ENCODE data around the gene IRGC.

Gene IRGC, protein sequence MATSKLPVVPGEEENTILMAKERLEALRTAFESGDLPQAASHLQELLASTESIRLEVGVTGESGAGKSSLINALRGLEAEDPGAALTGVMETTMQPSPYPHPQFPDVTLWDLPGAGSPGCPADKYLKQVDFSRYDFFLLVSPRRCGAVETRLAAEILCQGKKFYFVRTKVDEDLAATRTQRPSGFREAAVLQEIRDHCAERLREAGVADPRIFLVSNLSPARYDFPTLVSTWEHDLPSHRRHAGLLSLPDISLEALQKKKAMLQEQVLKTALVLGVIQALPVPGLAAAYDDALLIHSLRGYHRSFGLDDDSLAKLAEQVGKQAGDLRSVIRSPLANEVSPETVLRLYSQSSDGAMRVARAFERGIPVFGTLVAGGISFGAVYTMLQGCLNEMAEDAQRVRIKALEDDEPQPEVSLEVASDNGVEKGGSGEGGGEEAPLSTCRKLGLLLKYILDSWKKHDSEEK

DNA sequence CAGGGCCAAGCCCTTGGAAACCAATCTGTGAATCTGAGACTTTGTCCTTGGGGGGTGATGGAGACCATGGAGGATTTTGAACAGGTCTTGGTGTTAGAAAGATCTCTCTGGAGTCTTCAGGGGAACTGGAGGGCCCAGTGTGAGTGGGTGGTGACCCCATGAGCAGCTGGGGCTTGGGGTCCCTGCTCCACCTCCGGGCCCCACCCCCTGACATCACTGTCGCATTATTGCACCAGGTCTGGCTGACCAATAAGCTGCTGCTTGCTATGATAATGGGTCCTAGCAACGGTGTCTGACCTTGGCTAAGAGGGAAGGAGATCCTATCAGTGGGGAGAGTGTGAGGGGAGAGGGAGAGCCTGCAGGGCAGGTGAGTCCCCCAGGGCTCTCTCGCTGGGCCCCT is at the start of gene IRGC:
Gene IRGC, plus strand, starts transcription at position 301 of the 400 bp plus-strand sequence. CDS start 2,483 bp downstream, outside the sequence.
- TF ChIP-seq, protein P1, sequence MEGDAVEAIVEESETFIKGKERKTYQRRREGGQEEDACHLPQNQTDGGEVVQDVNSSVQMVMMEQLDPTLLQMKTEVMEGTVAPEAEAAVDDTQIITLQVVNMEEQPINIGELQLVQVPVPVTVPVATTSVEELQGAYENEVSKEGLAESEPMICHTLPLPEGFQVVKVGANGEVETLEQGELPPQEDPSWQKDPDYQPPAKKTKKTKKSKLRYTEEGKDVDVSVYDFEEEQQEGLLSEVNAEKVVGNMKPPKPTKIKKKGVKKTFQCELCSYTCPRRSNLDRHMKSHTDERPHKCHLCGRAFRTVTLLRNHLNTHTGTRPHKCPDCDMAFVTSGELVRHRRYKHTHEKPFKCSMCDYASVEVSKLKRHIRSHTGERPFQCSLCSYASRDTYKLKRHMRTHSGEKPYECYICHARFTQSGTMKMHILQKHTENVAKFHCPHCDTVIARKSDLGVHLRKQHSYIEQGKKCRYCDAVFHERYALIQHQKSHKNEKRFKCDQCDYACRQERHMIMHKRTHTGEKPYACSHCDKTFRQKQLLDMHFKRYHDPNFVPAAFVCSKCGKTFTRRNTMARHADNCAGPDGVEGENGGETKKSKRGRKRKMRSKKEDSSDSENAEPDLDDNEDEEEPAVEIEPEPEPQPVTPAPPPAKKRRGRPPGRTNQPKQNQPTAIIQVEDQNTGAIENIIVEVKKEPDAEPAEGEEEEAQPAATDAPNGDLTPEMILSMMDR (IDR thresholded peaks at IDR 0.05): no peak

DNA sequence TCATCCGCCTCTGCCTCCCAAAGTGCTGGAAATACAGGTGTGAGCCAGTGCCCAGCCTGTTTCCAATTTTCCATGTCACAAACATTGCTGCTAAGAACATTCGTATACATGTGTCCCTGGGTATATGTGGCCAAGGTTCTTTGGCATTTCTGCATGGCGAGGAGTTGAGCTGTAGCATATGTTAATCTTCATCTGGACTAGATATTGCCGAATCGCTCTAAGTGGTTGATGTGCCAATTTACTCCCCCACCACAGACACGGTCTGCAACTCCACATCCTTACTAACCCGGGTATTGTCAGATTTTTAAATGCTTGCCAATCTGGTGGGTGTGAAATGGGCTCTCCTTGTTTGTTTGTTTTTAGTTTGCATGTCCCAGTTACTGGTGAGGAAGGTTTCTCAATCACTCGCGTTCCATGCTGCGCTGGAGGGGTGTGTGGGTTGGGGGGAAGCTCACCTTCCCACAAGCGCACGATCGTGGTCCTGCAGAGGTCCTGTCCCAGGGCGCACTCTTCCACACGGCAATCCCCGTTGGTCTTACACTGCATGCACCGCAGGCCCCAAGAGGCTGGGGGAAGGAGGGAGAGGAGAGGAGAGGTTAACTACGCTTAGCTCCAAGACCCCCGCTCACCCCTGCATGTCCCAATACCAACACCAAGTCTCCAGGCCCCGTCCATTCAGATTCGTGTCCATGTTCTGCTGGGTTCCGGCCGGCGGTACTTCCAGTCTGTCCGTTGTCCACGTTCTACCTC is 48.6 kb upstream of the IRGC start:
- TF ChIP-seq, protein P1 (IDR thresholded peaks at IDR 0.05): no peak

DNA sequence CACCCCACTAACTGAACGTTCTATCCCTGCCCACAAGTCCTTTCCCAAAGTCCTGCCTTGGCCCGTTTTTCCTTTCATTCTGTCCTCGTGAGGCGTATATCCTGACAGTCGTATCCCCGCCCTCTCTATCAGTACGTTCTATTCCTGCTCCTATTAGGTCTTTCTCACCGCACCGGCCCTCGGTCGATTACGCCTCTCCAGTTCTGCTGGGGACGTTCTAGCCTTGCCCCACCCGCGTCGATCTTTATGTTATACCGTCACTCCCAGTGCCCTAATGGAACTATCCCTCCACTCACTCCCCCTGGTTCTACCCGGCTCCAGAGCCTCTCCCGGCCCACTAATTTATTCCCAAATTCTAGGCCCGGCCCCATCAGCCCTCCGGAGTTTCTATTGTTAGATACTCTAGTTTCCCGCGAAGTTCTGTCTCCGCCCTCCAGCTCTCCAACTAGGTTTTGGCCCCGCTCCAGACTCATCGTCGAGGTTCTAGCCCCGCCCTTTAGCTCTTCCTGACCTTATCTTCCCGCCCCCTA is 47.9 kb upstream of the IRGC start:
- TF ChIP-seq, protein P1 (IDR thresholded peaks at IDR 0.05): no peak

DNA sequence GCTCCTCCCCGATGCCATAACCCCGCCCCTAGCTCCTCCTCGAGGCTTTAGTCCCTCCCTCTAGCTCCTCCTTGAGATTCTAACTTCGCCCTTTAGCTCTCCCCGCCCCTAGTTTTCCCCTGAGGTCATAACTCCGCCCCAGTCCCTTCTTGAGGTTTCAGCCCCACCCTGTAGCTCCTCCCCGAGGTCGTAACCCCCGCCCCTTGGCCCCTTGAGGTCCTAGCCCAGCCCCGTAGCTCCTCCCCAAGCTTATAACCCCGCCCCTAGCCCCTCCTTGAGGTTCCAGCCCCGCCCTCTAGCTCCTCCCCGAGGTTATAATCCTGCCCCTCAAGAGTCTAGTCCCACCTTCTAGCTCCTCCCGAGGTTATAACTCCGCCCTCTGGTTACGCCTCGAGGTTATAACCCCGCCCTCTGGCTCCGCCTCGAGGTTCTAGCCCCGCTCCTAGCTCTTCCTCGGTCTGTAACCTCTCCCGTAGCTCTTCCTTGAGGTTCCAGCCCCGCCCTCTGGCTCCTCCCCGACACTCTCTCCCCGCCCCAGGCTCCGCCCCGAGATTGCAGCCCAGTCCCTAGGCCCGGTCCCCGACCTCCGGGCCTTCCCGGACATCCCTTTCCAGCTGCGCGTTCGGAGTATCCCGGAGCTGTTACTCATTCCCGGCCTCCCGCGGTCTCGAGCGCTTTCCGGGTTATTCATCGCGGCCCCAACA is 47.3 kb upstream of the IRGC start:
- TF ChIP-seq, protein P1 (IDR thresholded peaks at IDR 0.05): no peak

DNA sequence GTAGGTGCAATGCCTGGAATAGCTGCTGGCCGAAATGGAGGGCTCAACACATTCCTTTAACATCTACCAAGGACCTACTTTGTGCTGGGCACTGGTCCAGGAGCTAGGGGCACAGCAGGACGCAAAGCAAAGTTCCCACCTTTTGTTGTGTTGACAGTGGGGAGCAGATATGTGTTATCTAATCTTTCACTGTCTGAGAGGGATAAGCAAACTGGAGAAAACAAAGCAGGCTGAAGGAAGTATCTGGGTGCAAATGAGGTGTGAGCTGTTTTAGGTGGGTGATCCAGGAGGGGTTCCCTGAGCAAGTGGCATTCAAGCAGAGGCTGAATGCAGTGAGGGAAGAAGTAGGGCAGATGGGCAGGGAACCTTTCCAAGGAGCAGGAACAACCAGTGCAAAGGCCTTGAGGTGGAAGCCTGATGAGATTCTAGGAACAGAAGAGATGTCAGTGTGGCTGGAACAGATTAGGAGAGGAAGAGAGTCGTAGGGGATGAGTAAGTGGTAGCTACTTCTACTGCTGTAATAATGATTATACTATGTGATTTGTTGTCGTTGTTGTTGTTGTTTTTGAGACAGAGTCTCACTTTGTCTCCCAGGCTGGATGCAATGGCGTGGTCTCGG is 43.7 kb upstream of the IRGC start:
- TF ChIP-seq, protein P1 (IDR thresholded peaks at IDR 0.05): no peak

DNA sequence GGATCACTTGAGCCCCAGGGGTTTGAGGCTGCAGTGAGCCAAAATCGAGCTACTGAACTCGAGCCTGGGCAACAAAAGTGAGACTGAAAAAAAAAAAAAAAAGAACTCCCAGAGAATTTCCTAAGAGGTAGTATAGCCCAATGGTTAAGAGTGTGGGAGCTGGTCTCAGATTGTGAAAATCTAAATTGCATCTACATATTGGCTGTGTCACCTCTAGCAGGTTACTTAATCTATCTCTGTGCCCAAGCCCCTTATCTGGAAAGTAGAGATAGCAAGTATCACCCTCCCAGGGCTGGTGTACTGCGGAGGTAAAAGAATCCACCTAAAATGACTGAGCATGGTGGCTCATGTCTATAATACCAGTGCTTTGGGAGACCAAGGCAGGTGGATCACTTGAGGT is 42.2 kb upstream of the IRGC start:
- TF ChIP-seq, protein P1 (IDR thresholded peaks at IDR 0.05): no peak

DNA sequence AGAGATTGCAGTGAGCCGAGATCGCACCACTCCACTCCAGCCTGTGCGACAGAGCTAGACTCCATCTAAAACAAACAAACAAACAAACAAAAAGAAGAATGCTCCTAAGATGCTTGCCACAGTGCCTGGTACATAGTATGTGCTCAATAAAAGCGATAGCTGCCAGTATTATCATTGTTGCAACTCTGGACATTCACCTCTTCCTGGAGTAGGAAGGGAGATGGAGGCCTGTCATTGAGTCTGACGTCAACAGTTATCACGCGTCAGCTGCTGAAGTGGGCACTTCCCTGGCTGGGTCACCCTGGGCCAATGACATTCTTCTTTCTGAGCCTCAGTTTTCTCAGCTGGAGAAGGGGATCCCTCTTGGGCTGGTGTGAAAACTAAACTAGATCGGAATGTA is 41.7 kb upstream of the IRGC start:
- TF ChIP-seq, protein P1 (IDR thresholded peaks at IDR 0.05): no peak

Measured in LNCAP (cell line).